GM12878 (cell line): ENCODE results near the gene RADIL. TPM values are rescaled to one million over a fixed set of nuclear protein-coding genes. Genes with fewer than 3 reads are reported as not detected.
A peak's percentile ranks its signal among the peaks of the same experiment; 100 is the strongest.

ENCODE experiments used
- ATAC-seq: fragments of 200-7000 bp; cut with Tn5 transposase; 3 replicates; pipeline ENCODE4 v1.9.1; 2020; ENCODE audit warnings: mild to moderate bottlenecking, moderate library complexity
- BruUV-seq: library from RNA; stranded (reverse); fragments of 400-500 nt; replicated peaks from 2 replicates; lab custom pipeline; 2021; lab: Mats Ljungman, UMichigan
- CTCF ChIA-PET: fragments of 300-600 bp; sonication (Branson Sonifier 250); formaldehyde crosslinking; extraction: SDS; loops from one replicate; lab custom pipeline; 2021; ENCODE audit warnings: inconsistent platforms; lab: Yijun Ruan, JAX
- POLR2A ChIA-PET: fragments of 350-600 bp; formaldehyde crosslinking; extraction: SDS; loops from one replicate; lab custom pipeline; 2021; ENCODE audit warnings: inconsistent platforms; lab: Charles Lee
- RAD21 ChIA-PET: fragments of 300-600 bp; sonication (Branson Sonifier 250); formaldehyde crosslinking; loops from one replicate; lab custom pipeline; 2023; ENCODE audit warnings: antibody characterized with exemption; ENCODE audit not compliant: unreplicated experiment; lab: Charles Lee
- SMC1A ChIA-PET: fragments of 300-600 bp; sonication (Branson Sonifier 250); formaldehyde crosslinking; loops from one replicate; lab custom pipeline; 2023; ENCODE audit not compliant: unreplicated experiment, uncharacterized antibody; lab: Charles Lee
- DNase-seq: peaks from one replicate; pipeline ENCODE4 v3.0.0-alpha.2; 2011; ENCODE audit warnings: low read depth, low spot score
- FAIRE-seq: peaks from 3 replicates; lab custom pipeline; 2011; peaks lifted over from hg19 to GRCh38; lab: Jason Lieb, UNC
- H2AFZ ChIP-seq: 2 replicates; pipeline ENCODE4 v1.6.0; 2011; ENCODE audit warnings: low read depth, low read length, control low read depth; ENCODE audit not compliant: control insufficient read depth
- H3K27ac ChIP-seq: 2 replicates; pipeline ENCODE4 v1.5.1; 2011; ENCODE audit warnings: control low read depth; ENCODE audit not compliant: control insufficient read depth, insufficient read depth
- H3K27me3 ChIP-seq, 2 experiments: replicated peaks in 1 of 2; 2 replicates each; pipeline versions ENCODE4 v1.6.0 to v1.6.1; 2011; ENCODE audit warnings: low read length in 1 of 2; ENCODE audit not compliant: control insufficient read depth in 2 of 2, insufficient read depth in 2 of 2
- H3K36me3 ChIP-seq, 2 experiments: 2 replicates each; pipeline ENCODE4 v1.5.1; 2011; ENCODE audit warnings: low read length in 1 of 2; ENCODE audit not compliant: control insufficient read depth in 2 of 2, insufficient read depth in 2 of 2
- H3K4me1 ChIP-seq: 2 replicates; pipeline ENCODE4 v1.6.1; 2011; ENCODE audit warnings: mild to moderate bottlenecking, low read length, moderate library complexity, mixed read lengths; ENCODE audit not compliant: control insufficient read depth, insufficient read depth
- H3K4me2 ChIP-seq: 2 replicates; pipeline ENCODE4 v1.6.0; 2011; ENCODE audit warnings: control low read depth; ENCODE audit not compliant: control insufficient read depth, insufficient read depth
- H3K4me3 ChIP-seq: fragments of 200-600 bp; sonication (generic); 2 replicates; pipeline ENCODE4 v1.5.1; 2016
- H3K79me2 ChIP-seq: 2 replicates; pipeline ENCODE4 v1.6.0; 2011; ENCODE audit warnings: low read length; ENCODE audit not compliant: control insufficient read depth, insufficient read depth
- H3K9ac ChIP-seq: 2 replicates; pipeline ENCODE4 v1.8.0; 2011; ENCODE audit warnings: low read length, control low read depth, mixed read lengths; ENCODE audit not compliant: control insufficient read depth, insufficient read depth
- H3K9me3 ChIP-seq: replicated peaks from 3 replicates; pipeline ENCODE4 v1.5.1; 2011; ENCODE audit warnings: mild to moderate bottlenecking, low read length; ENCODE audit not compliant: control insufficient read depth, insufficient read depth
- H4K20me1 ChIP-seq: 2 replicates; pipeline ENCODE4 v1.6.0; 2011; ENCODE audit not compliant: control insufficient read depth, insufficient read depth
- ASH2L ChIP-seq: fragments of 300-600, 200-600 bp; sonication (generic); IDR thresholded peaks from 2 replicates; pipeline ENCODE4 v1.6.1; 2017; ENCODE audit warnings: low read depth, mild to moderate bottlenecking, borderline replicate concordance
- FOS ChIP-seq: IDR thresholded peaks from 3 replicates; pipeline ENCODE4 v1.6.1; 2011; ENCODE audit warnings: borderline replicate concordance; ENCODE audit not compliant: insufficient read length; ENCODE audit errors: extremely low read depth
- IRF4 ChIP-seq: IDR thresholded peaks from 2 replicates; pipeline ENCODE4 v1.6.1; 2011; ENCODE audit warnings: low read depth, low read length
- RAD21 ChIP-seq: IDR thresholded peaks from 2 replicates; pipeline ENCODE4 v1.6.1; 2011; ENCODE audit warnings: mild to moderate bottlenecking, low read depth, low read length, moderate library complexity; ENCODE audit not compliant: insufficient read depth
- RUNX3 ChIP-seq: IDR thresholded peaks from 2 replicates; pipeline ENCODE4 v1.6.1; 2012; ENCODE audit warnings: low read length, inconsistent platforms
- SMARCA5 ChIP-seq: fragments of 450-650 bp; IDR thresholded peaks from 2 replicates; pipeline ENCODE4 v1.6.1; 2017; ENCODE audit warnings: mild to moderate bottlenecking
- SMC3 ChIP-seq: IDR thresholded peaks from 2 replicates; pipeline ENCODE4 v1.6.1; 2011; ENCODE audit warnings: low read length, improper control_type of control experiment, borderline replicate concordance
- SREBF2 ChIP-seq: IDR thresholded peaks from 2 replicates; pipeline ENCODE4 v1.6.1; 2012; ENCODE audit warnings: mild to moderate bottlenecking, low read length
- YY1 ChIP-seq: IDR thresholded peaks from 2 replicates; pipeline ENCODE4 v1.6.1; 2011; ENCODE audit warnings: low read depth, mild to moderate bottlenecking, low read length
- WGBS: methylation state at CpG from one replicate; pipeline ENCODE4 v1.1.6; 2016; ENCODE audit warnings: low lambda C conversion rate; ENCODE audit not compliant: insufficient replicate concordance, insufficient coverage; ENCODE audit errors: missing lambda C conversion rate; 5-methylcytosine and 5-hydroxymethylcytosine counted together
- in situ Hi-C: fragments of 300-500 bp; cut with MboI; formaldehyde crosslinking; loops from 9 replicates; pipeline ENCODE4 v1.14.3; 2018; ENCODE audit warnings: mixed read lengths
- intact Hi-C: fragments of 100-400 bp; cut with micrococcal nuclease; formaldehyde crosslinking; loops from one replicate; pipeline ENCODE4 v1.14.2; 2022; ENCODE audit not compliant: unreplicated experiment
- polyA plus RNA-seq, 11 experiments: library from polyadenylated mRNA; depleted of rRNA in 4 of 11; unstranded in 6 of 11; stranded (reverse) in 5 of 11; fragments of >200 nt; fragmentation: Nextera tagmentation in 4 of 11; fragmentation: Illumina TruSeq in 1 of 11; extraction: Ambion mirVana in 4 of 11; extraction: Trizol in 1 of 11; gene quantifications; 1 replicate in 1 of 11; 2 replicates in 10 of 11; pipeline versions ENCODE4 v1.2.1 to v1.2.3, GENCODE V29; 2011 to 2016; ENCODE audit warnings: inconsistent platforms in 2 of 11, missing spikeins in 2 of 11, low read depth in 1 of 11
- total RNA-seq, 4 experiments: library from RNA; depleted of rRNA in 3 of 4; stranded (reverse); fragments of >200 nt in 3 of 4; fragmentation: Illumina TruSeq in 1 of 4; extraction: Trizol in 1 of 4; gene quantifications; 2 replicates each; pipeline versions ENCODE4 v1.2.1 to v1.2.3, GENCODE V29; 2013 to 2021
- TF ChIP-seq, protein P1 (sequence below), 3 experiments: IDR thresholded peaks in 2 of 3; conservative IDR thresholded peaks in 1 of 3; 2 replicates each; pipeline ENCODE4 v1.5.1; 2011; ENCODE audit warnings: low read depth in 3 of 3, low read length in 3 of 3, mild to moderate bottlenecking in 3 of 3, control low read depth in 2 of 3, moderate library complexity in 2 of 3, inconsistent platforms in 1 of 3, mixed read lengths in 1 of 3; ENCODE audit not compliant: control insufficient read depth in 2 of 3, insufficient read depth in 1 of 3; ENCODE audit errors: extremely low read depth in 1 of 3
- TF ChIP-seq, protein P2 (sequence below): fragments of 450-650 bp; IDR thresholded peaks from 2 replicates; pipeline ENCODE4 v1.6.1; 2017; ENCODE audit warnings: mild to moderate bottlenecking, moderate library complexity

The RADIL gene
- total and polyA plus RNA-seq, 10 of the 15 experiments (the other 5 are each of a cell fraction or from before 2014, with no cell fraction given): 0.05 to 0.06 TPM; not detected in 8

DNA sequence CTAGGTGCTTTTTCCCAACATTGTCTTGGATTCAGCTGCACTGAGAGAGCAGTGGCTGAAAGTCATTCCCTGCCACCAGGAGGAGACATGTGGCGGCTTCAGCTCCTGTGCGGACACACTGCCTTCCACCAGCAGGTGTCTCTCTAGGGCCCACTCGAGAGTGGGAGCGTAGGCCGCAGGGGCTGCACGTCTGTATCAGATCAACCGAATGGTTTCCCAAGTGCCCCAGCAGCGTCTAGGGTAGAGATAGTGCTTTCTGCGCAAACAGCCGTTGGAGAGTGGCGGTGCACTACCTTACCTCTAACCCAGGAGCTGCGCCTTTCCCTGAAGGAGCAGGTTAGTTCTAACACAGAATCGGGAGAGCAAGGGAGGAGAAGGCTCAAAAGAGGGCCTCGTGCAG, 53.3 kb downstream of the RADIL start:
- peak overlapping the region; percentile 33; the same call in 1 of the 2 replicates for H2AFZ ChIP-seq
- peak; percentile 11 for DNase-seq
- peak; percentile 56 for FAIRE-seq

More for the DNA sequence above, 53.3 kb downstream of the RADIL start:
- H3K9me3 ChIP-seq: no peaks in the 10 kb centered on the region
- no TSS peak for BruUV-seq
- no peaks in the 10 kb centered on the region for H3K27me3 ChIP-seq
- H3K4me1 ChIP-seq: no peaks in the 10 kb centered on the region
- H3K79me2 ChIP-seq: no peaks in the 10 kb centered on the region
- CTCF ChIA-PET: interaction anchor here (0.7 to 4.0 kb wide), 5 partner anchors 17 to 343 kb away, joined by 3 to 38 read pairs (median 3); no protein-coding TSS in a partner anchor
- no peak overlapping the region for H3K27ac ChIP-seq
- in situ Hi-C loops: loop anchor here (5.0 kb wide), 1 partner anchor 257 kb away; no protein-coding TSS in a partner anchor
- no peaks in the 10 kb centered on the region for H3K36me3 ChIP-seq
- TF ChIP-seq IRF4: 0 out of 2 replicates have a peak, but pooled peaks have one; percentile 20
- TF ChIP-seq SMC3: peak; percentile 78
- TF ChIP-seq RAD21: peak; percentile 58
- TF ChIP-seq YY1: peak; percentile 72
- TF ChIP-seq FOS: no peak
- 0 out of 2 replicates have a peak, but pooled peaks have one; percentile 8 for TF ChIP-seq RUNX3
- TF ChIP-seq, protein P1, sequence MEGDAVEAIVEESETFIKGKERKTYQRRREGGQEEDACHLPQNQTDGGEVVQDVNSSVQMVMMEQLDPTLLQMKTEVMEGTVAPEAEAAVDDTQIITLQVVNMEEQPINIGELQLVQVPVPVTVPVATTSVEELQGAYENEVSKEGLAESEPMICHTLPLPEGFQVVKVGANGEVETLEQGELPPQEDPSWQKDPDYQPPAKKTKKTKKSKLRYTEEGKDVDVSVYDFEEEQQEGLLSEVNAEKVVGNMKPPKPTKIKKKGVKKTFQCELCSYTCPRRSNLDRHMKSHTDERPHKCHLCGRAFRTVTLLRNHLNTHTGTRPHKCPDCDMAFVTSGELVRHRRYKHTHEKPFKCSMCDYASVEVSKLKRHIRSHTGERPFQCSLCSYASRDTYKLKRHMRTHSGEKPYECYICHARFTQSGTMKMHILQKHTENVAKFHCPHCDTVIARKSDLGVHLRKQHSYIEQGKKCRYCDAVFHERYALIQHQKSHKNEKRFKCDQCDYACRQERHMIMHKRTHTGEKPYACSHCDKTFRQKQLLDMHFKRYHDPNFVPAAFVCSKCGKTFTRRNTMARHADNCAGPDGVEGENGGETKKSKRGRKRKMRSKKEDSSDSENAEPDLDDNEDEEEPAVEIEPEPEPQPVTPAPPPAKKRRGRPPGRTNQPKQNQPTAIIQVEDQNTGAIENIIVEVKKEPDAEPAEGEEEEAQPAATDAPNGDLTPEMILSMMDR (IDR thresholded peaks at IDR 0.05 in 2 of 3, conservative IDR thresholded peaks at IDR 0.05 in 1 of 3; ENCODE audit: control insufficient read depth in 2 of 3, extremely low read depth in 1 of 3, insufficient read depth in 1 of 3, low read depth in 3 of 3, low read length in 3 of 3): peak; percentile 87 to 98 (median 95)
- TF ChIP-seq SREBF2: no peak
- TF ChIP-seq ASH2L: no peak
- TF ChIP-seq SMARCA5: 0 out of 2 replicates have a peak, but pooled peaks have one; percentile 41
- TF ChIP-seq, protein P2, sequence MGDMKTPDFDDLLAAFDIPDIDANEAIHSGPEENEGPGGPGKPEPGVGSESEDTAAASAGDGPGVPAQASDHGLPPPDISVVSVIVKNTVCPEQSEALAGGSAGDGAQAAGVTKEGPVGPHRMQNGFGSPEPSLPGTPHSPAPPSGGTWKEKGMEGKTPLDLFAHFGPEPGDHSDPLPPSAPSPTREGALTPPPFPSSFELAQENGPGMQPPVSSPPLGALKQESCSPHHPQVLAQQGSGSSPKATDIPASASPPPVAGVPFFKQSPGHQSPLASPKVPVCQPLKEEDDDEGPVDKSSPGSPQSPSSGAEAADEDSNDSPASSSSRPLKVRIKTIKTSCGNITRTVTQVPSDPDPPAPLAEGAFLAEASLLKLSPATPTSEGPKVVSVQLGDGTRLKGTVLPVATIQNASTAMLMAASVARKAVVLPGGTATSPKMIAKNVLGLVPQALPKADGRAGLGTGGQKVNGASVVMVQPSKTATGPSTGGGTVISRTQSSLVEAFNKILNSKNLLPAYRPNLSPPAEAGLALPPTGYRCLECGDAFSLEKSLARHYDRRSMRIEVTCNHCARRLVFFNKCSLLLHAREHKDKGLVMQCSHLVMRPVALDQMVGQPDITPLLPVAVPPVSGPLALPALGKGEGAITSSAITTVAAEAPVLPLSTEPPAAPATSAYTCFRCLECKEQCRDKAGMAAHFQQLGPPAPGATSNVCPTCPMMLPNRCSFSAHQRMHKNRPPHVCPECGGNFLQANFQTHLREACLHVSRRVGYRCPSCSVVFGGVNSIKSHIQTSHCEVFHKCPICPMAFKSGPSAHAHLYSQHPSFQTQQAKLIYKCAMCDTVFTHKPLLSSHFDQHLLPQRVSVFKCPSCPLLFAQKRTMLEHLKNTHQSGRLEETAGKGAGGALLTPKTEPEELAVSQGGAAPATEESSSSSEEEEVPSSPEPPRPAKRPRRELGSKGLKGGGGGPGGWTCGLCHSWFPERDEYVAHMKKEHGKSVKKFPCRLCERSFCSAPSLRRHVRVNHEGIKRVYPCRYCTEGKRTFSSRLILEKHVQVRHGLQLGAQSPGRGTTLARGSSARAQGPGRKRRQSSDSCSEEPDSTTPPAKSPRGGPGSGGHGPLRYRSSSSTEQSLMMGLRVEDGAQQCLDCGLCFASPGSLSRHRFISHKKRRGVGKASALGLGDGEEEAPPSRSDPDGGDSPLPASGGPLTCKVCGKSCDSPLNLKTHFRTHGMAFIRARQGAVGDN: no peak
- POLR2A ChIA-PET: interaction anchor here (0.5 kb wide), 1 partner anchor 415 kb away, joined by 5 read pairs; no protein-coding TSS in a partner anchor
- ATAC-seq: peak; percentile 99
- H4K20me1 ChIP-seq: no peaks in the 10 kb centered on the region
- no peak overlapping the region for H3K4me2 ChIP-seq
- no peak overlapping the region for H3K9ac ChIP-seq
- H3K4me3 ChIP-seq: no peak overlapping the region
- intact Hi-C loops: loop anchor here (1.0 kb wide), 1 partner anchor 255 kb away; no protein-coding TSS in a partner anchor
- SMC1A ChIA-PET: interaction anchor here (0.7 to 1.8 kb wide), 4 partner anchors 255 to 410 kb away, joined by 3 to 8 read pairs (median 3); no protein-coding TSS in a partner anchor
- RAD21 ChIA-PET: interaction anchor here (1.0 to 1.4 kb wide), 3 partner anchors 144 to 261 kb away, joined by 5 to 13 read pairs (median 5); no protein-coding TSS in a partner anchor
- WGBS: 21% methylated on average over 14 of the region's 14 CpGs
